Cerebellar cortex (tissue), 1 donor: ENCODE results near the gene ADM2.
A peak's percentile ranks its signal among the peaks of the same experiment; 100 is the strongest.

Experiments used
- DNase-seq: peaks from one replicate; pipeline ENCODE4 v3.0.0-alpha.2; 2015; ENCODE audit warnings: low spot score

ADM2 gene

DNA sequence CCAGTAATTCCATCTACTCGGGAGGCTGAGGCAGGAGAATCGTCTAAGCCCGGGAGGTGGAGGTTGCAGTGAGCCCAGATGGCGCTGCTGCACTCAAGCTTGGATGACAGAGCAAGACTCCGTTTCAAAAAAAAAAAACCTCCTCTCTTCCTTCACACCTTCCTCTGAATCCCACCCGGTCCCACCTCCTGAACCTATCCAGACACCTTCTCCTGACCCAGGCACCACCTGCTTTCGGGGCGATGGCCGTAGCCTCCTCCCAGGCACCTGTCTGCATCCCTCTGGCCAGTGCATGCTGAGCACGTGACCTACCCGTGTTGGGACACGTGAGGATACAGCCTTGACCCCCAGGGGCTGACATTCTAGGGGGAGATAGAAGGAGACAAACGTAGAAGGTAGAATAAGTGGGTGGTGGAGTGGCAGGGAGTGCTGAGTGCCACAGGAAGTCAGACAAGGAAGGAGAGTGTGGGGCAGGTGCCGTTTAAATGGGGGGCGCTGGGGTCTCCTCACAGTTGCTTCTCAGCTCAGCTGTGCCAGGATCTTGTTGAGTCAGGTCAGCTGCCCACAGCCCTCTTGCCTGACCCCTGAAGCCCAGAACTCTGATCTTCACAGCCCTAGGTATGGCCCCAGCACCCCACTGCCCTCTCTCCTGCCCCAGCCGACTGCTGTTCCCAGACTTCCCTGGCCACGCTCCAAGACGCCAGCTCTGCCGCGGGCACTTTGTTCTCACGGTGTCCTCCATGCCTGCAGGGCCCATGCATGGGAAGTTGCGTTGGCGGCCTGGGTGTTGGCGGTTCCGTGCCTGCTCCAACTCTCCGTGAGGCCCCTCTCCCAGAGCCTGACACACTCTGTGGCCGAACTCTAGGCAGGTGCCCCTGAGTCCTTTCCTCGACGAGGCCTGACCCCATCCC, 4.1 kb downstream of the ADM2 start:
- no peak for DNase-seq

DNA sequence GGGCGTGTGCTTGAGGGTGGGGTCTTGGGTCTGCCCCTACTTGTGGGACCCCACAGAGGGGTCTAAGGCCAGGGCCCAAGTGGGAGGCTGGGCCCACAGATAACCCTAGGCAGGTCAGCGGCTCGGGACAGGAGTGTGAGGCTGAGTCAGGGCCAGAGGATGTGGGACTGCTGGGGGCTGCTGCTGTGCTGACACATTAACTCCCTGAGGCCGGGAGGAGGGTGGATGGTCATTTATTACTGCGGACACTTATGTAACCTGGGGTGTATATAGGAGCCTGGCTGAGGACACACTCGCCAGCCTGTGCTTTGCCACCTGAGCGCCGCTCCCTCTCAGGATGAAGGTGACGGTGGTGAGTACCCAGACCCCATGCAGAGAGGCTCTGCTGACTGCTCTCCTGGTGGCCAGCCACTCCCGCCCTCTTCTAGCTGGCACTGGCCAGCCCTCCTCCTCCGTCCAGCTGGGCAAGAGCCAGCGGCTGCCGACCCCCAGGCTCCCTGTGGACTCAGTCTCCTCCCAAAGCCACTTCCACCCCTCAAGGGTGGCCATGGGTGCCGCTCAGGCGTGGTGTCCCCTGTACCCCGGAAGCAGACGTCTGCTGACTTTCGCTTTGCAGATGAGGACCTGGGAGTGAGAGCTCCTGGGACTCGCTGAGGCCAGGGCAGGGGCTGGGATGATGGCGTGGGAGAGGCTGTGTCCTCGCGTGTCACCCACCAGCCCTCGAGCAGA, 5.4 kb downstream of the ADM2 start, which contains the start of gene MIOX:
Gene MIOX, plus strand, starts transcription at position 299 of the 729 bp plus-strand sequence. Its CDS starts 39 bp downstream, at position 338.
- no peak for DNase-seq

- no peak for DNase-seq
Measured at GRCh38 chr22:50487290-50488005, 6.1 kb downstream of the ADM2 start.

DNA sequence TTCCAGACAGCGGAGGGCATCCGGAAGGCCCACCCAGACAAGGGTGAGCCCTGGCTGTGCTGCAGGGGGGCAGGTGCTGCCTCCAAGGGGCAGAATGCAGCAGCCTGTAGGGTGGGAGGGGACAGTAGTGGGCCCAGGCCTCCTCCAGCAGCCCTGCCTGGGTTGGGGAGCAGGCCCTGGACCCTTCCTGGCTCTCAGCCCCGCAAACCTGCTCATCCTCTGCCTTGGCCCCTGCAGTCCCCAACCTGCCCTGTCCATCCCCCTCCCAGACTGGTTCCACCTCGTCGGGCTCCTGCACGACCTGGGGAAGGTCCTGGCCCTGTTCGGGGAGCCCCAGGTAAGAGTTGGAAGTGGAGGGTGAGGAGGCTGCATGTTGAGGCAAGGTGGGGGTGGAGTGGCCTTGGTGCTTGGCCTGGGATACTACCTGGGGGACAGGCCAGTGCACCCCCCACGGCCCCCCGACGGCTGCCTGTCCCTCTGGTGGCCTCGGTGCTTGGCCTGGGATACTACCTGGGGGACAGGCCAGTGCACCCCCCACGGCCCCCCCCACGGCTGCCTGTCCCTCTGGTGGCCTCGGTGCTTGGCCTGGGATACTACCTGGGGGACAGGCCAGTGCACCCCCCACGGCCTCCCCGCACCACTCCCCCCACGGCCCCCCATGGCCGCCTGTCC, 6.8 kb downstream of the ADM2 start:
- no peak for DNase-seq

DNA sequence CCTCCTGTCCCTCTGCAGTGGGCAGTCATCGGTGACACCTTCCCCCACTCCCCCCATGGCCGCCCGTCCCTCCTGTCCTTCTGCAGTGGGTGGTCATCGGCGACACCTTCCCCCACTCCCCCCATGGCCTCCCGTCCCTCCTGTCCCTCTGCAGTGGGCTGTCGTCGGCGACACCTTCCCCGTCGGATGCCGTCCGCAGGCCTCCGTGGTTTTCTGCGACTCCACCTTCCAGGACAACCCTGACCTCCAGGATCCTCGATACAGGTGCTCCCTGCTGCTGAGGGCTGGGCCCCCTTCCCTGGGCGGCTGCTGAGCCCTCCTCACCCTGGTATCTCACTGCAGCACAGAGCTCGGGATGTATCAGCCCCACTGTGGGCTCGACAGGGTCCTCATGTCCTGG, 7.5 kb downstream of the ADM2 start:
- no peak for DNase-seq

DNA sequence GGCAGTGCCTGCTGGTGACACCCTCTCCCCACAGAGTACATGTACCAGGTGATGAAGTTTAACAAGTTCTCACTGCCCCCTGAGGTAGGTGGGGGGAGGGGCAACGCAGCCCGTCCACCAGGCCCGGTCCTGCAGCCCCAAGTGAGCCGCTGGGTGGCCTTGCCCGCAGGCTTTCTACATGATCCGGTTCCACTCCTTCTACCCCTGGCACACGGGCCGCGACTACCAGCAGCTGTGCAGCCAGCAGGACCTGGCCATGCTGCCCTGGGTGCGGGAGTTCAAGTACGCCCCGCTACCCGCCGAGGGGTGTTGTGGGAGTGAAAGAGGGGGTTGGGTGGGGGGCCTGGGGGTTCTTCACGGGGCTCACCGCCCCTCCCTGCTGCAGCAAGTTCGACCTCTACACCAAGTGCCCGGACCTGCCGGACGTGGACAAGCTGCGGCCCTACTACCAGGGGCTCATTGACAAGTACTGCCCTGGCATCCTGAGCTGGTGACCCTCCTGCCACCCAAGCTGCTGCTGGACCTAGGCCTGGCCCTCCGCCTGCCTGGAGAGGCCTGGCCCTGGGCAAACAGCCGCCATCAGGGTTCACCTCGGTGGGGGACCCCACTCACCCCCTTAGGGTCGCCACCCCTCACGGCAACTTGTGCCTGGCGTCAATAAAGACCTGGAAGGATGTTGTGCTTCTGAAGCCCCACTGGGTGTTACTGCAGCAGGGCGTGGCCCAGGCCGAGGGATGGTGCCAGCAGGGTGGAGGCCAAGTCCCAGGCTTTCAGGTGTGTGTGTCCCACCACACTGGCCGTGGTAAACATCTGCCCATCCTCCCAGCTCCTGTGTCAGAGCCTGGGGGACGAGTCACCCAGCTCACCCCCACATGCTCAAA, 8.3 kb downstream of the ADM2 start:
- DNase-seq, result no peak

- DNase-seq, result no peak
Measured at GRCh38 chr22:50490531-50491308, 9.4 kb downstream of the ADM2 start.

GRCh38 chr22:50497093-50497492, 15.8 kb downstream of the ADM2 start:
- DNase-seq, result no peak

DNA sequence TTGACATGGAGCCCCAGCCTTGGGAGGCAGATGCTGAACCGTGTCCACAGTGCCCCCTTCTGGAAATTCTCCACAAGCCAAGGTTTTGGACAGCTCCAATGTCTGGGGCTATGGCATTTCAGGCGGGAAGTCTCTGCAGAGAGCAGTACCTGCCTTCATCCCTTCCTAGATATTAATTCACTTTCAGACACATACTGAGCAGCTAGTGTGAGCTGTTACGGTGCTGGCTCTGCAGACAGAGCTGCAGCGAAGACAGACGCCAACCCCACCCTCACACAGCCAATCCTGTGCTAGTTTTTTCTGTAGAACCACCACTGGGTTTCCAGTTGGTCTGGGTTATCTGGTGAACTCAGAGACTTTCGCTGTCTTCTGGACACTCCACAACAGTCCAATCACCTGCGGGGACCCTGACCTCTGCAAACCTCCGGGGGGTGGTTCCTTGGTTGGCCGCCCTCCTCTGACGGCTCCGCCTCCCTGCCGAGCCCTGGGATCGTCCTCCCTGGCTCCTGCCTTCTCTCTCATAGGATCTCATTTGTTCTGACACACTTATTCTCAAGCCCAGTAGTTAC, 17.1 kb downstream of the ADM2 start:
- DNase-seq, result peak; percentile 88

DNA sequence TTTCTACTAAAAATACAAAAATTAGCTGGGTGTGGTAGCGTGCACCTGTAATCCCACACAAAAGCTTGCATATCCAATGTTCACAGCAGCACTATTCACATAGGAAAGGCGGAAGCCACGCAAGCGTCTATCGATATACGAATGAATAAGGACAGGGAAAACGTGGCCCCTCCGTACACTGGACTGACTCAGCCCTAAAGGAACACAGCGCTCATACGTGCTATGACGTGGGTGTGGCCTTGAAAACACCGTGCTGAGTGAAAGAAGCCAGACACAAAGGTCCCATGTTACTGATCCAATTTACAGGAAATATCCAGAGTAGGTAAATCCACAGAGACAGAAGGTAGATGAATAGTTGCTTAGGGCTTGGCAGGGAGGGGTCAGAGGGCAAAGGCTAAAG, 19.1 kb downstream of the ADM2 start:
- DNase-seq, result no peak

- no peak for DNase-seq
Measured at GRCh38 chr22:50502096-50502495, 20.8 kb downstream of the ADM2 start.

DNA sequence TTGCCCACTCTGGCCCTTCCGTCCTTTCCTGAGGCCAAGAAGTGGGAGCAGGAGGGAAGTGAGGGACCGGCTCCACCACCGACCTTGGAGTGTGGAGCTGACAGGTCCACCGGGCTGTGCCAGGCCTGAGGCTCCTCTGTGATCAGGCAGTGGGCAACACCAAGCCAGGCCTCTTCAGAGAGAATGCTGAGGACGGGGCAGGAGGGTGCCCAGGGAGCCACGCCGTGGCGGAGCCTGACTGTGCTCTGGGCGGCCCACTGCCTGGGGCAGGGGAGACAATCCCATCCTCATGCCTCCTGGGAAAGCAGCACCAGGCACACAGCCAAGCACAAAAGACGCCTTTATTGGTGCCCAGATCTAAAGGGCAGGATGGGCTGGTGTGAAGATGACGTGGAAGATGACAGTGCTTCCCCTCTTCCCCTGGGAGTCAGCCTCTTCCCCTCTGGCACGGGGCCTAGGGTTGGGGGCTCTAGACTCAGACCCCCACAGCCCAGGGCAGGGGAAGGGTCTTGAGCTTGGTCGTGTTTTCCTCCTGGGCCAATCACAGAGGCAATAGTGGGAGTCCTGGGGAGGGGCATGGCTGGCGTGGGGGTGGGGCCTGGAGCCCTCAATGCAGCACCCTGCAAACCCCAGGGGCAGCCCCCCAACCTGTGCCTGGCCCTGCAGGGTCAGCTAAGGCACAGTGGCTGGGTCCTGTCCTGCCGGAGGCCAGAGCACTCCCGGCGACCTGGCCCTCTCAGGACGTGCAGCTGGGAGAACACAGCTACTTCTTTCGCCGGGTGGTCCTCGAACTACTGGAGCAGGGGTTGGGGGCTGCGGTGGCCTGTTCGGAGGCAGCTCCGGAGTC, 21.5 kb downstream of the ADM2 start:
- DNase-seq, result no peak

GRCh38 chr22:50503475-50504145, 22.3 kb downstream of the ADM2 start:
- no peak for DNase-seq

GRCh38 chr22:50504369-50505211, 23.2 kb downstream of the ADM2 start:
- DNase-seq, result no peak

DNA sequence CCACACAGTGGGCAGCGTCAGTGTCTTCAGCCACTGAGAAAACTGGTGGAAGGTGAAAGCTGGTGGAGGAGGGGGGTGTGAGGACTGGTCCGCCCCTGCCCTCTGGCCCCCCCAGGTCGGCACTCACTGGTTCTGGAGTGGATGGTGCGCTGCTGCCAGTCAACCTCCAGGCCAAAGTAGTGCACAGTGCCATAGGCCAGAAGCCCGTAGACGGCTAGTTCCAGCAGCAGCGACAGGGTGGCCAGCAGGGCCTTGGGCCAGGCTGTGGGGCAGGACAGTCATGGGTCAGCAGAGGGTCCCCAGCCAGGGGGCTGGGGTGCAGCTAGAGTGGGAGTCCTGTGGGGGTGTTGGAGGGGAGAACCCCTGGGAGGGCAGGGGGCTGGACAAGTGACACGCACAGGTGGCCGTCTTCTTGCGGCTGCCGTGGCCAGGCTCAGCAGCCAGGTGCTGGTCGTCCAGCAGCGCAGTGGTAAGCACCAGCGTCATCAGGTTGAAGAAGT, 24.0 kb downstream of the ADM2 start:
- no peak for DNase-seq

DNA sequence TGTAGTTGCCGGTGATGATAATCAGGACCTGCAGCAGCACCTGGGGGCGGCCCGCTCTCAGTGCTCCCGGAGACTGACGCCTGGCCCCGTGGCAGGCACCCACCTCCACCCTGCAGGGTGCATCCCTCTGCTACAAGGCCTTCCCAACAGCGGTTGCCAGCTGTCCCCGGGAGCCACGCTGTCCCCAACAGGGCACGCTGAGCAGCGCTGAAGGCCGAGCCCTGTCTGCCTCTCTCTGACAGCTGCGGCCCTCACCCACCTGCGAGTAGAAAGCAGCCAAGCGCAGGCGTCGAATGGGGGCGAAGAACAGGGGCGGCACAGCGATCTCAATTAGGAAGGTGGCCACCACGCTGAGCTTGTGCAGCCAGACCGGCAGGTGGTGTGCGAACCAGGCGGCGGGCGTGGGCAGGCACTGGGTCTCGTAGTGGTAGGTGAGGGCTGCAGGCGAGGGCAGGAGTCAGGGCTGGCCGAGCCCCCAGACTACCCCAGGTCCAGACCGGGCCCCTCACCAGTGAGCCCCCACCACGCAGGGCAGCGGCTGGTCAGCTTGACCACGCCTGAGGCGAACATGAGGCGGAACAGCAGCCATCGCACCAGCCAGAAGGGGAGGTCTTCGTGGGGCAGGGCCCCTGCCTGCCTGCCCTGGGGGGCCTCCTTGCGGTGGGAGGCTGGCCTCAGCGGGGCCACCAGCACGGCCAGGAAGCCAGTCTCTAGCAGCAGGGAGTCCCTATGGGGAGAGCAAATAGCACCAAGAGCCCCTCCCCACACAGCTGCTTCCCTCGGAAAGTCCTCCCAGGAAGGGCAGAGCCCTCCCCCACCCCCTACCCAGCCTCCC, 24.6 kb downstream of the ADM2 start:
- no peak for DNase-seq
